ENCODE data around the gene KLHL12.
"Not testable (repeated sequence)": the region's sequence is repeated elsewhere in the genome, so short reads cannot be mapped to it uniquely, and the experiment has no call there.

The KLHL12 gene

DNA sequence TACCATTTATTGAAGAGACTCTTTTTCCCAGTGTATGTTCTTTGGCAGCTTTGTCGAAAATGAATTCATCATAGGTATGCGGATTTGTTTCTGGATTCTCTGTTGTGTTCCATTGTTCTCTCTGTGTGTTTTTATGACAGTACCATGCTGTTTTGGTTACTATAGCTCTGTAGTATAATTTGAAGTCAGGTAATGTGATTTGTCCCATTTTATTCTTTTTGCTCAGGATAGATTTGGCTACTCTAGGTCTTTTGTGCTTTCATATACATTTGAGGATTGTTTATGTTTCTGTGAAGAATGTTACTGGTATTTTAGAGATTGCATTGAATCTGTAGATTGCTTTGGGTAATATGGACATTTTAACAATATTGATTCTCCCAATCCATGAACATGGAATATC is 5.4 kb upstream of the KLHL12 start:
- ChIA-PET POLR2A (no interaction called here), CTCF (no interaction called here)
- TF ChIP-seq ARNT (IDR thresholded peaks at IDR 0.05): no peak
- no peak for TF ChIP-seq SP1 (IDR thresholded peaks at IDR 0.05)
- no peak for TF ChIP-seq FOXM1 (IDR thresholded peaks at IDR 0.05; ENCODE audit: borderline replicate concordance)
- DNase-seq (ENCODE audit: extremely low spot score): no peak

- ChIA-PET CTCF (no interaction called here), POLR2A (no interaction called here)
- TF ChIP-seq, protein P1, sequence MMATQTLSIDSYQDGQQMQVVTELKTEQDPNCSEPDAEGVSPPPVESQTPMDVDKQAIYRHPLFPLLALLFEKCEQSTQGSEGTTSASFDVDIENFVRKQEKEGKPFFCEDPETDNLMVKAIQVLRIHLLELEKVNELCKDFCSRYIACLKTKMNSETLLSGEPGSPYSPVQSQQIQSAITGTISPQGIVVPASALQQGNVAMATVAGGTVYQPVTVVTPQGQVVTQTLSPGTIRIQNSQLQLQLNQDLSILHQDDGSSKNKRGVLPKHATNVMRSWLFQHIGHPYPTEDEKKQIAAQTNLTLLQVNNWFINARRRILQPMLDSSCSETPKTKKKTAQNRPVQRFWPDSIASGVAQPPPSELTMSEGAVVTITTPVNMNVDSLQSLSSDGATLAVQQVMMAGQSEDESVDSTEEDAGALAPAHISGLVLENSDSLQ (IDR thresholded peaks at IDR 0.05): no peak
- TF ChIP-seq SUZ12 (IDR thresholded peaks at IDR 0.05) (no peak), BHLHE40 (IDR thresholded peaks at IDR 0.05; ENCODE audit: borderline replicate concordance) (no peak), HDGF (IDR thresholded peaks at IDR 0.05; ENCODE audit: borderline replicate concordance) (no peak), FOXM1 (IDR thresholded peaks at IDR 0.05; ENCODE audit: borderline replicate concordance) (no peak), SP1 (IDR thresholded peaks at IDR 0.05) (no peak), L3MBTL2 (conservative IDR thresholded peaks at IDR 0.05) (no peak), NFRKB (IDR thresholded peaks at IDR 0.05) (no peak), TARDBP (IDR thresholded peaks at IDR 0.05) (no peak), FOXK2 (IDR thresholded peaks at IDR 0.05) (no peak), ELF4 (IDR thresholded peaks at IDR 0.05) (no peak), ARNT (IDR thresholded peaks at IDR 0.05) (no peak), ZNF384 (IDR thresholded peaks at IDR 0.05) (no peak), LEF1 (IDR thresholded peaks at IDR 0.05; ENCODE audit: borderline replicate concordance) (no peak), FOXA1 (IDR thresholded peaks at IDR 0.05) (no peak), CTBP1 (IDR thresholded peaks at IDR 0.05; ENCODE audit: borderline replicate concordance) (no peak)
- no peak for DNase-seq (ENCODE audit: extremely low spot score)
These were observed 3.5 kb downstream of the KLHL12 start for GRCh38 chr1:202923533-202923932.

- POLR2A ChIA-PET: no interaction called here
- TF ChIP-seq, protein P1 (IDR thresholded peaks at IDR 0.05): no peak
- TF ChIP-seq BHLHE40 (IDR thresholded peaks at IDR 0.05; ENCODE audit: borderline replicate concordance) (no peak), ZNF384 (IDR thresholded peaks at IDR 0.05) (no peak), NFRKB (IDR thresholded peaks at IDR 0.05) (no peak), SUZ12 (IDR thresholded peaks at IDR 0.05) (no peak), ARNT (IDR thresholded peaks at IDR 0.05) (no peak), FOXM1 (IDR thresholded peaks at IDR 0.05; ENCODE audit: borderline replicate concordance) (no peak), HDGF (IDR thresholded peaks at IDR 0.05; ENCODE audit: borderline replicate concordance) (no peak), FOXK2 (IDR thresholded peaks at IDR 0.05) (no peak), SP1 (IDR thresholded peaks at IDR 0.05) (no peak), LEF1 (IDR thresholded peaks at IDR 0.05; ENCODE audit: borderline replicate concordance) (no peak), FOXA1 (IDR thresholded peaks at IDR 0.05) (no peak), L3MBTL2 (conservative IDR thresholded peaks at IDR 0.05) (no peak), ELF4 (IDR thresholded peaks at IDR 0.05) (no peak), CTBP1 (IDR thresholded peaks at IDR 0.05; ENCODE audit: borderline replicate concordance) (no peak), TARDBP (IDR thresholded peaks at IDR 0.05) (no peak)
- CTCF ChIA-PET: interaction anchor here (0.6 kb wide), 1 partner anchor 26 kb away, joined by 6 read pairs; no protein-coding TSS in a partner anchor
- DNase-seq (ENCODE audit: extremely low spot score): no peak
These were observed 7.4 kb downstream of the KLHL12 start for GRCh38 chr1:202919615-202920014.

DNA sequence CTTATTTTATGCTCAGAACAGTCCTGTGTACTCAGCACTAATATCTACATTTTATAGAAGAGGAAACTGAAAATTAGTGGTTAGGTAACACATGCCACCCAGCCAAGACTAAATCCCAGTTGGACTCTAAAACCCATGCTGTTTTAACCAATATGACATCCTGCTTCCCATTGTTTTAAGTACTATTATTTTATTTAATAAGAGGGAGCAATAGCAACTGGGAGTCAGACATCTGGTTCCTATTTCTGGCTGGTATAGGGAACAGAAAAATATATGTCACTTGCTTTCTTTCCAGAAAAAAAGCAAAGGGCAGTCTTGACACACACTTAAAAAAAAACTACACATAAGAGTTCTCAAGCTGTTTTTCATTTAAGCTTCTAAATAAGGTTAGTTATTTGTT is 11.9 kb downstream of the KLHL12 start:
- ChIA-PET POLR2A (no interaction called here), CTCF (interaction anchor here (0.7 to 0.8 kb wide), 3 partner anchors 53 to 1627 kb away, joined by 3 to 6 read pairs (median 3); no protein-coding TSS in a partner anchor)
- no peak for DNase-seq (ENCODE audit: extremely low spot score)
- TF ChIP-seq BHLHE40 (IDR thresholded peaks at IDR 0.05; ENCODE audit: borderline replicate concordance) (no peak), FOXM1 (IDR thresholded peaks at IDR 0.05; ENCODE audit: borderline replicate concordance) (no peak), ARNT (IDR thresholded peaks at IDR 0.05) (no peak), NFRKB (IDR thresholded peaks at IDR 0.05) (no peak), LEF1 (IDR thresholded peaks at IDR 0.05; ENCODE audit: borderline replicate concordance) (no peak), L3MBTL2 (conservative IDR thresholded peaks at IDR 0.05) (no peak), SP1 (IDR thresholded peaks at IDR 0.05) (no peak), HDGF (IDR thresholded peaks at IDR 0.05; ENCODE audit: borderline replicate concordance) (no peak), SUZ12 (IDR thresholded peaks at IDR 0.05) (no peak), TARDBP (IDR thresholded peaks at IDR 0.05) (no peak), ZNF384 (IDR thresholded peaks at IDR 0.05) (no peak), FOXA1 (IDR thresholded peaks at IDR 0.05) (no peak), ELF4 (IDR thresholded peaks at IDR 0.05) (no peak)
- TF ChIP-seq, protein P1 (IDR thresholded peaks at IDR 0.05): no peak

DNA sequence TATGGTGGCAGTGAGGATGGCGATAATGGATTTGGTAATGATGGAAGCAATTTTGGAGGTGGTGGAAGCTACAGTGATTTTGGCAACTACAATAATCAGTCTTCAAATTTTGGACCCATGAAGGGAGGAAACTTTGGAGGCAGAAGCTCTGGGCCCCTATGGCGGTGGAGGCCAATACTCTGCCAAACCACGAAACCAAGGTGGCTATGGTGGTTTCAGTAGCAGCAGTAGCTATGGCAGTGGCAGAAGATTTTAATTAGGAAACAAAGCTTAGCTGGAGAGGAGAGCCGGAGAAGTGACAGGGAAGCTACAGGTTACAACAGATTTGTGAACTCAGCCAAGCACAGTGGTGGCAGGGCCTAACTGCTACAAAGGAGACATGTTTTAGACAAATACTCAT is 14.6 kb downstream of the KLHL12 start:
- CTCF ChIA-PET; DNase-seq (ENCODE audit: extremely low spot score): not testable (repeated sequence)
- POLR2A ChIA-PET: interaction anchor here (1.8 kb wide), 1 partner anchor 15 kb away, joined by 4 read pairs; the partner anchor contains the start of gene KLHL12

- no peak for TF ChIP-seq LEF1 (IDR thresholded peaks at IDR 0.05; ENCODE audit: borderline replicate concordance)
- no peak for TF ChIP-seq CTBP1 (IDR thresholded peaks at IDR 0.05; ENCODE audit: borderline replicate concordance)
- TF ChIP-seq SUZ12 (IDR thresholded peaks at IDR 0.05): no peak
- TF ChIP-seq, protein P1 (IDR thresholded peaks at IDR 0.05): no peak
- no peak for TF ChIP-seq SP1 (IDR thresholded peaks at IDR 0.05)
- no peak for TF ChIP-seq FOXA1 (IDR thresholded peaks at IDR 0.05)
- no peak for TF ChIP-seq ELF4 (IDR thresholded peaks at IDR 0.05)
- no peak for TF ChIP-seq L3MBTL2 (conservative IDR thresholded peaks at IDR 0.05)
- DNase-seq (ENCODE audit: extremely low spot score): no peak
- ChIA-PET POLR2A (no interaction called here), CTCF (no interaction called here)
These were observed 17.5 kb downstream of the KLHL12 start for GRCh38 chr1:202909494-202909893.
